GM23338 (cell line): ENCODE measurements around the gene TGFBR3. TPM values are rescaled to one million over a fixed set of nuclear protein-coding genes. Genes with fewer than 3 reads are reported as not detected.

Experiments
- ATAC-seq: fragments of 200-7000 bp; cut with Tn5 transposase; 3 replicates; pipeline ENCODE4 v1.9.1; 2020
- DNase-seq: peaks from one replicate; pipeline ENCODE4 v3.0.0-alpha.2; 2015; ENCODE audit warnings: low spot score
- H2AFZ ChIP-seq: fragments of 200-600 bp; sonication (generic); 2 replicates; pipeline ENCODE4 v1.8.0; 2016; ENCODE audit warnings: antibody characterized with exemption, mild to moderate bottlenecking, moderate library complexity
- H3F3A ChIP-seq: fragments of 200-600 bp; sonication (generic); replicated peaks from 2 replicates; pipeline ENCODE4 v1.8.0; 2017; ENCODE audit warnings: antibody characterized with exemption, mixed run types, low read depth
- H3K27ac ChIP-seq: fragments of 200-600 bp; sonication (generic); 2 replicates; pipeline ENCODE4 v1.6.1; 2016; ENCODE audit warnings: low read depth
- H3K27me3 ChIP-seq: fragments of 200-600 bp; sonication (generic); 2 replicates; pipeline ENCODE4 v1.8.0; 2016; ENCODE audit warnings: mild to moderate bottlenecking, mixed run types, moderate library complexity; ENCODE audit not compliant: insufficient read depth
- H3K36me3 ChIP-seq: fragments of 200-600 bp; sonication (generic); 2 replicates; pipeline ENCODE4 v1.8.0; 2016; ENCODE audit warnings: mild to moderate bottlenecking; ENCODE audit not compliant: insufficient read depth
- H3K4me1 ChIP-seq: fragments of 200-600 bp; sonication (generic); 2 replicates; pipeline ENCODE4 v1.8.0; 2016; ENCODE audit warnings: mild to moderate bottlenecking, moderate library complexity; ENCODE audit not compliant: insufficient read depth
- H3K4me2 ChIP-seq: fragments of 200-600 bp; sonication (generic); 2 replicates; pipeline ENCODE4 v1.7.1; 2017; ENCODE audit warnings: mixed run types
- H3K4me3 ChIP-seq: fragments of 200-600 bp; sonication (generic); 2 replicates; pipeline ENCODE4 v1.6.1; 2016; ENCODE audit warnings: mixed run types
- H3K79me2 ChIP-seq: fragments of 200-600 bp; sonication (generic); replicated peaks from 2 replicates; pipeline ENCODE4 v1.8.0; 2017; ENCODE audit warnings: mild to moderate bottlenecking; ENCODE audit not compliant: insufficient read depth
- H3K9me2 ChIP-seq: fragments of 200-600 bp; sonication (generic); 2 replicates; pipeline ENCODE4 v1.8.0; 2017; ENCODE audit not compliant: insufficient read depth
- H4K20me1 ChIP-seq: fragments of 200-600 bp; sonication (generic); replicated peaks from 2 replicates; pipeline ENCODE4 v1.8.0; 2017; ENCODE audit warnings: mild to moderate bottlenecking; ENCODE audit not compliant: insufficient read depth
- H3K27ac Mint-ChIP-seq: 2 replicates; pipeline ENCODE4 v1.8.0; 2020; ENCODE audit warnings: inconsistent platforms, mild to moderate bottlenecking, moderate library complexity, mixed read lengths
- H3K27me3 Mint-ChIP-seq: 3 replicates; pipeline ENCODE4 v1.8.0; 2022; ENCODE audit warnings: low read depth, mild to moderate bottlenecking, moderate library complexity, mixed read lengths, inconsistent platforms; ENCODE audit not compliant: insufficient read depth, poor library complexity
- H3K36me3 Mint-ChIP-seq: 3 replicates; pipeline ENCODE4 v1.8.0; 2021; ENCODE audit warnings: low read depth, mild to moderate bottlenecking, inconsistent platforms, moderate library complexity, mixed read lengths
- H3K4me1 Mint-ChIP-seq: 3 replicates; pipeline ENCODE4 v1.8.0; 2020; ENCODE audit warnings: mild to moderate bottlenecking, inconsistent platforms, mixed read lengths
- H3K4me3 Mint-ChIP-seq: 3 replicates; pipeline ENCODE4 v1.8.0; 2021; ENCODE audit warnings: moderate library complexity, mild to moderate bottlenecking, inconsistent platforms, mixed read lengths
- H3K9me3 Mint-ChIP-seq: 3 replicates; pipeline ENCODE4 v1.8.0; 2020; ENCODE audit warnings: moderate library complexity, mild to moderate bottlenecking, inconsistent platforms, mixed read lengths
- CREB1 ChIP-seq: fragments of 250-450 bp; sonication (Bioruptor Pico); IDR thresholded peaks from 2 replicates; pipeline ENCODE4 v1.5.0; 2020; ENCODE audit warnings: low read depth, mild to moderate bottlenecking, moderate library complexity
- CTCF ChIP-seq, 2 experiments: fragments of 200-600 bp in 1 of 2; sonication (generic) in 1 of 2; conservative IDR thresholded peaks; 2 replicates each; pipeline versions ENCODE4 v1.5.1 to v1.6.1; 2016 to 2017; ENCODE audit warnings: antibody characterized with exemption in 2 of 2, low read depth in 2 of 2, mild to moderate bottlenecking in 2 of 2, moderate library complexity in 1 of 2
- EZH2 ChIP-seq: fragments of 200-600 bp; sonication (generic); IDR thresholded peaks from one replicate; pipeline ENCODE4 v1.8.0; 2017; ENCODE audit warnings: antibody characterized with exemption, mild to moderate bottlenecking, low read depth; ENCODE audit not compliant: unreplicated experiment
- EZH2phosphoT487 ChIP-seq: fragments of 200-600 bp; sonication (generic); IDR thresholded peaks from one replicate; pipeline ENCODE4 v1.8.1; 2018; ENCODE audit warnings: antibody characterized with exemption; ENCODE audit not compliant: unreplicated experiment
- NANOG ChIP-seq: IDR thresholded peaks from 2 replicates; pipeline ENCODE4 v1.6.1; 2016; ENCODE audit warnings: antibody characterized with exemption, borderline replicate concordance
- STAT1 ChIP-seq: IDR thresholded peaks from one replicate; pipeline ENCODE4 v1.6.1; 2016; ENCODE audit warnings: antibody characterized with exemption; ENCODE audit not compliant: unreplicated experiment
- ZNF114 ChIP-seq: fragments of 250-450 bp; sonication (Bioruptor Pico); IDR thresholded peaks from 2 replicates; pipeline ENCODE4 v1.5.0; 2020; ENCODE audit warnings: mild to moderate bottlenecking, moderate library complexity
- polyA plus RNA-seq: library from polyadenylated mRNA; unstranded; fragments of >200 nt; fragmentation: Nextera tagmentation; extraction: Ambion mirVana; gene quantifications from 2 replicates; pipeline ENCODE4 v1.2.1, GENCODE V29; 2016
- total RNA-seq: library from RNA; depleted of rRNA; stranded (reverse); fragments of >200 nt; shearing (Covaris generic); gene quantifications from 2 replicates; pipeline ENCODE4 v1.2.3, GENCODE V29; 2014
- TF ChIP-seq, protein P1 (sequence below): fragments of 250-450 bp; sonication (Bioruptor Pico); IDR thresholded peaks from 2 replicates; pipeline ENCODE4 v1.5.0; 2020; ENCODE audit warnings: mild to moderate bottlenecking, moderate library complexity

Gene TGFBR3
- total and polyA plus RNA-seq, 2 experiments from 2014 or later = 1.7 to 2.9 TPM

DNA sequence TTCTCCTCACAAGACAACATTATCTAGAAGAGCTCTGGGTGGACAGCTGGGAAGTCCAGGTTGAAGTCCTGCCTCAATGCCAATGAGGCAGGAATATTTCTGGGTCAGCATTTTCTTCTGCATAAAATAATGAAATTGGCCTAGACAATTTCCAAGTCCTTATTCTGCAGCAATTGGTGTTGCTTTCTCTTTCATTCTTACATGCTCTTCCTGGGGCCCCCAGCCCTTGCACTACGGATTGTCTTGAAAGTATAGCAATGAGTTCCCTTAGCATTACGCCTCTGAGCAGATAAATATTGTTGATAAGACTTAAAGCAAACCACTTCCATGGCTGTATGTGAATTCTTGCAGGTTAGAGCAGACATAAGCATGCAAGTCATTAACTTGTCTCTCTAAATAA is 188.5 kb downstream of the TGFBR3 start (continued):
- TF ChIP-seq, protein P1, sequence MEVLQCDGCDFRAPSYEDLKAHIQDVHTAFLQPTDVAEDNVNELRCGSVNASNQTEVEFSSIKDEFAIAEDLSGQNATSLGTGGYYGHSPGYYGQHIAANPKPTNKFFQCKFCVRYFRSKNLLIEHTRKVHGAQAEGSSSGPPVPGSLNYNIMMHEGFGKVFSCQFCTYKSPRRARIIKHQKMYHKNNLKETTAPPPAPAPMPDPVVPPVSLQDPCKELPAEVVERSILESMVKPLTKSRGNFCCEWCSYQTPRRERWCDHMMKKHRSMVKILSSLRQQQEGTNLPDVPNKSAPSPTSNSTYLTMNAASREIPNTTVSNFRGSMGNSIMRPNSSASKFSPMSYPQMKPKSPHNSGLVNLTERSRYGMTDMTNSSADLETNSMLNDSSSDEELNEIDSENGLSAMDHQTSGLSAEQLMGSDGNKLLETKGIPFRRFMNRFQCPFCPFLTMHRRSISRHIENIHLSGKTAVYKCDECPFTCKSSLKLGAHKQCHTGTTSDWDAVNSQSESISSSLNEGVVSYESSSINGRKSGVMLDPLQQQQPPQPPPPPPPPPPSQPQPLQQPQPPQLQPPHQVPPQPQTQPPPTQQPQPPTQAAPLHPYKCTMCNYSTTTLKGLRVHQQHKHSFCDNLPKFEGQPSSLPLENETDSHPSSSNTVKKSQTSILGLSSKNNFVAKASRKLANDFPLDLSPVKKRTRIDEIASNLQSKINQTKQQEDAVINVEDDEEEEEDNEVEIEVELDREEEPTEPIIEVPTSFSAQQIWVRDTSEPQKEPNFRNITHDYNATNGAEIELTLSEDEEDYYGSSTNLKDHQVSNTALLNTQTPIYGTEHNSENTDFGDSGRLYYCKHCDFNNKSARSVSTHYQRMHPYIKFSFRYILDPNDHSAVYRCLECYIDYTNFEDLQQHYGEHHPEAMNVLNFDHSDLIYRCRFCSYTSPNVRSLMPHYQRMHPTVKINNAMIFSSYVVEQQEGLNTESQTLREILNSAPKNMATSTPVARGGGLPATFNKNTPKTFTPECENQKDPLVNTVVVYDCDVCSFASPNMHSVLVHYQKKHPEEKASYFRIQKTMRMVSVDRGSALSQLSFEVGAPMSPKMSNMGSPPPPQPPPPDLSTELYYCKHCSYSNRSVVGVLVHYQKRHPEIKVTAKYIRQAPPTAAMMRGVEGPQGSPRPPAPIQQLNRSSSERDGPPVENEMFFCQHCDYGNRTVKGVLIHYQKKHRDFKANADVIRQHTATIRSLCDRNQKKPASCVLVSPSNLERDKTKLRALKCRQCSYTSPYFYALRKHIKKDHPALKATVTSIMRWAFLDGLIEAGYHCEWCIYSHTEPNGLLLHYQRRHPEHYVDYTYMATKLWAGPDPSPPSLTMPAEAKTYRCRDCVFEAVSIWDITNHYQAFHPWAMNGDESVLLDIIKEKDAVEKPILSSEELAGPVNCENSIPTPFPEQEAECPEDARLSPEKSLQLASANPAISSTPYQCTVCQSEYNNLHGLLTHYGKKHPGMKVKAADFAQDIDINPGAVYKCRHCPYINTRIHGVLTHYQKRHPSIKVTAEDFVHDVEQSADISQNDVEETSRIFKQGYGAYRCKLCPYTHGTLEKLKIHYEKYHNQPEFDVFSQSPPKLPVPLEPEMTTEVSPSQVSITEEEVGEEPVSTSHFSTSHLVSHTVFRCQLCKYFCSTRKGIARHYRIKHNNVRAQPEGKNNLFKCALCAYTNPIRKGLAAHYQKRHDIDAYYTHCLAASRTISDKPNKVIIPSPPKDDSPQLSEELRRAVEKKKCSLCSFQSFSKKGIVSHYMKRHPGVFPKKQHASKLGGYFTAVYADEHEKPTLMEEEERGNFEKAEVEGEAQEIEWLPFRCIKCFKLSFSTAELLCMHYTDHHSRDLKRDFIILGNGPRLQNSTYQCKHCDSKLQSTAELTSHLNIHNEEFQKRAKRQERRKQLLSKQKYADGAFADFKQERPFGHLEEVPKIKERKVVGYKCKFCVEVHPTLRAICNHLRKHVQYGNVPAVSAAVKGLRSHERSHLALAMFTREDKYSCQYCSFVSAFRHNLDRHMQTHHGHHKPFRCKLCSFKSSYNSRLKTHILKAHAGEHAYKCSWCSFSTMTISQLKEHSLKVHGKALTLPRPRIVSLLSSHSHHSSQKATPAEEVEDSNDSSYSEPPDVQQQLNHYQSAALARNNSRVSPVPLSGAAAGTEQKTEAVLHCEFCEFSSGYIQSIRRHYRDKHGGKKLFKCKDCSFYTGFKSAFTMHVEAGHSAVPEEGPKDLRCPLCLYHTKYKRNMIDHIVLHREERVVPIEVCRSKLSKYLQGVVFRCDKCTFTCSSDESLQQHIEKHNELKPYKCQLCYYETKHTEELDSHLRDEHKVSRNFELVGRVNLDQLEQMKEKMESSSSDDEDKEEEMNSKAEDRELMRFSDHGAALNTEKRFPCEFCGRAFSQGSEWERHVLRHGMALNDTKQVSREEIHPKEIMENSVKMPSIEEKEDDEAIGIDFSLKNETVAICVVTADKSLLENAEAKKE (CRISPR knock-in tag) = no peak

GRCh38 chr1:91696321-91696720 is 189.6 kb downstream of the TGFBR3 start:
- Histone ChIP-seq H3K27ac (no peak overlapping the region), H3K9me2 (no peaks in the 10 kb centered on the region), H3F3A (no peaks in the 10 kb centered on the region), H3K4me2 (no peak overlapping the region), H3K4me3 (no peak overlapping the region), H4K20me1 (no peaks in the 10 kb centered on the region), H3K36me3 (no peaks in the 10 kb centered on the region), H3K4me1 (no peaks in the 10 kb centered on the region), H2AFZ (no peak overlapping the region), H3K79me2 (no peaks in the 10 kb centered on the region), H3K27me3 (no peaks in the 10 kb centered on the region)
- no peak for DNase-seq
- Mint-ChIP-seq H3K4me3 (no peak overlapping the region), H3K9me3 (no peaks in the 10 kb centered on the region), H3K27ac (no peak overlapping the region), H3K4me1 (peaks cover 13% of the 10 kb centered on the region), H3K27me3 (no peaks in the 10 kb centered on the region), H3K36me3 (no peaks in the 10 kb centered on the region)
- ATAC-seq = no peak
- TF ChIP-seq NANOG (no peak), STAT1 (no peak), EZH2phosphoT487 (no peak), CREB1 (CRISPR knock-in tag) (no peak), EZH2 (no peak), ZNF114 (CRISPR knock-in tag) (no peak), CTCF (conservative IDR thresholded peaks at IDR 0.05; ENCODE audit: low read depth in 2 of 2) (no peak)
- TF ChIP-seq, protein P1 (CRISPR knock-in tag) = no peak
